ENCODE results near the gene PGLYRP4.

DNA sequence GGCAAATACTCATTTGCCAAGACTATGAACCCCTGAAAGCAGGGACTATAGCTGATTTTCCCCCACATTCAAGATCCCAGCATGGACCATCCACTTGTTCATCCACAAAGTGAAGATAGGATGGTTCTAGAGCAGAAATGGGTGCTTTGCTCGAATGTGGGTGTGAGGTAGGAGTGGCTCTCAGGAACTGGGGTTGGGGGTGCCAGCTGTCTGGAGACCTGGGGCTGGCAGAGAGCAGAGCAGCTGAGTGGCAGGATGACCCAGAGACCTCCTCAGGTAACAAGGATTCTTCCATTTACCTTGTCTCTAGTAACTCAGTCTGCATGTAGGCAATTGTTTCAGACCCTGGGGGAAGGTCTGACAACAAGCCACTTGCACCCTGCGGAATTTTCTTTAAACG, 15.0 kb upstream of the PGLYRP4 start:
- TF ChIP-seq, protein P1, sequence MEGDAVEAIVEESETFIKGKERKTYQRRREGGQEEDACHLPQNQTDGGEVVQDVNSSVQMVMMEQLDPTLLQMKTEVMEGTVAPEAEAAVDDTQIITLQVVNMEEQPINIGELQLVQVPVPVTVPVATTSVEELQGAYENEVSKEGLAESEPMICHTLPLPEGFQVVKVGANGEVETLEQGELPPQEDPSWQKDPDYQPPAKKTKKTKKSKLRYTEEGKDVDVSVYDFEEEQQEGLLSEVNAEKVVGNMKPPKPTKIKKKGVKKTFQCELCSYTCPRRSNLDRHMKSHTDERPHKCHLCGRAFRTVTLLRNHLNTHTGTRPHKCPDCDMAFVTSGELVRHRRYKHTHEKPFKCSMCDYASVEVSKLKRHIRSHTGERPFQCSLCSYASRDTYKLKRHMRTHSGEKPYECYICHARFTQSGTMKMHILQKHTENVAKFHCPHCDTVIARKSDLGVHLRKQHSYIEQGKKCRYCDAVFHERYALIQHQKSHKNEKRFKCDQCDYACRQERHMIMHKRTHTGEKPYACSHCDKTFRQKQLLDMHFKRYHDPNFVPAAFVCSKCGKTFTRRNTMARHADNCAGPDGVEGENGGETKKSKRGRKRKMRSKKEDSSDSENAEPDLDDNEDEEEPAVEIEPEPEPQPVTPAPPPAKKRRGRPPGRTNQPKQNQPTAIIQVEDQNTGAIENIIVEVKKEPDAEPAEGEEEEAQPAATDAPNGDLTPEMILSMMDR (IDR thresholded peaks at IDR 0.05; ENCODE audit: low read length): no peak
- TF ChIP-seq EZH2phosphoT487 (IDR thresholded peaks at IDR 0.05; ENCODE audit: low read length): no peak
- no peak for TF ChIP-seq EZH2 (optimal IDR thresholded peaks at IDR 0.05; ENCODE audit: low read depth, low read length)
